ENCODE data around the gene ZNF778. TPM values are rescaled to one million over a fixed set of nuclear protein-coding genes. Genes with fewer than 3 reads are reported as not detected.

Gene ZNF778
- total and polyA plus RNA-seq, 3 experiments from 2014 or later: 4.1 to 13.5 (median 11.4) TPM

DNA sequence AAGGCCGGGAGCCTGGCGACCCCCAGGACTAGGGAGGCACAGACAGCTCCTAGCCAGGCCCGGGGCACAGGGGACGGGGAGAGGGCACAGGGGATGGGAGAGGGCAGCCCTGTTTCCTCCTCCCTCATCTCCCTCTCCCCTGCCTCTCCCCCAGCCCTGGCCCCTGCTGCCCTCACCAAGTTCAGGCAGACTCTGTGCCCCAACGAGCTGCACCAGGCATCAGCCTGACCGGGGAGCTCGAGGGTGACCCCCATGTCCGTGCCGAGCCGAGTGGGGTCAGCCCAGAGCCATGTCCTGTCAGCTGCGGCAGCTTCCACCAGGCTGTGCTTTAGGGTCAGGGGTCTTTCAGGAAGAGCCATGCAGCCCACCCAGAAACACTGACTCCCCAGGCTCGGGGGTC lies 40.0 kb upstream of the ZNF778 start:
- no peaks in the 10 kb centered on the region for H3K4me1 ChIP-seq (ENCODE audit: insufficient read depth, low read length)
- H3K4me3 Mint-ChIP-seq: no peak overlapping the region
- ChIA-PET POLR2A (no interaction called here), CTCF (no interaction called here)
- DNase-seq: no peak
- no peaks in the 10 kb centered on the region for H3K36me3 ChIP-seq (ENCODE audit: insufficient read depth, low read length)
- peaks cover 0 to 4% (median 0%) of the 10 kb centered on the region in 3 donors for H3K4me1 Mint-ChIP-seq
- H3K27ac Mint-ChIP-seq: no peak overlapping the region
- H3K9me3 Mint-ChIP-seq: no peaks in the 10 kb centered on the region
- H3K4me3 ChIP-seq (ENCODE audit: low read length): no peak overlapping the region
- H3K27ac ChIP-seq (ENCODE audit: low read depth, low read length): no peak overlapping the region
- H3K27me3 ChIP-seq (ENCODE audit: insufficient read depth, low read length, poor library complexity, severe bottlenecking): no peaks in the 10 kb centered on the region
- H3K36me3 Mint-ChIP-seq: no peaks in the 10 kb centered on the region
- H3K27me3 Mint-ChIP-seq: no peaks in the 10 kb centered on the region
- no peaks in the 10 kb centered on the region for H3K9me3 ChIP-seq (ENCODE audit: low read length)

DNA sequence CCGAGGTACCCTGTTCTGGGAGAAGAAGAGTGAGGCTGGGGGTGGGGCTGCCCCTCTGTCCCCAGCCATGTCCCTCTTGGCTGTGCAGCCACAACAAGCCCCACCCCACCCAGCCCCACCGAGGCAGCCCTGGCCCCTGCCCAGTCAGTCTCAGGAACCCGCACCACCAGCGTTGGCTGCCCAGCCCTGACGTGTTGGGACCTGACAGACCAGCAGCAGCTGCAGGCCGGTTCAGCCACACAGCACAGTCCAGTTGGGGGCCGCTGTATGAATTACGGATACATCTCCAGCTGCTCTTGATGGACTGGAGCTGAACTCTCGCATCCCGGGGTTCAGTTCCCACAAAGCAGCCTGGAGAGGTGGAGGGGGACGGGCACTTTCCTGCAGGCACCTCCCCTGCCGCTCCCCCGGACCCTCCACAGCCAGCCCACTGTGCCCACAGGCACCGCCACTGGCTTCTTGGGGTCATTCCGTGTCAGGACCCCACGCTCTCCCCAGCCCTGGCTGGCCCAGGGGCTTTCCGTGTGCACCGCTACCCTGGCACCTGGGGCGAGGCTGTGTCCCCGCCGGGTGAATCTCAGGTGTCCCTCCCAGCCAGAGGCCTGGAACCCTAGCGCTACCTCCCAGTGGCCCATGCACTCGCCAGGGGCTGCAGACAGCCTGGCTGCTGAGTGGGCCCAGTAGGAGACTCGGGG lies 38.9 kb upstream of the ZNF778 start:
- H3K4me3 Mint-ChIP-seq: no peak overlapping the region
- H3K4me1 ChIP-seq (ENCODE audit: insufficient read depth, low read length): no peaks in the 10 kb centered on the region
- peaks cover 0 to 3% (median 0%) of the 10 kb centered on the region in 3 donors for H3K4me1 Mint-ChIP-seq
- no peak overlapping the region for H3K27ac ChIP-seq (ENCODE audit: low read depth, low read length)
- ChIA-PET POLR2A (no interaction called here), CTCF (no interaction called here)
- H3K36me3 Mint-ChIP-seq: no peaks in the 10 kb centered on the region
- H3K9me3 Mint-ChIP-seq: no peaks in the 10 kb centered on the region
- no peaks in the 10 kb centered on the region for H3K36me3 ChIP-seq (ENCODE audit: insufficient read depth, low read length)
- H3K9me3 ChIP-seq (ENCODE audit: low read length): no peaks in the 10 kb centered on the region
- no peaks in the 10 kb centered on the region for H3K27me3 ChIP-seq (ENCODE audit: insufficient read depth, low read length, poor library complexity, severe bottlenecking)
- H3K4me3 ChIP-seq (ENCODE audit: low read length): no peak overlapping the region
- no peak overlapping the region for H3K27ac Mint-ChIP-seq
- DNase-seq: no peak
- H3K27me3 Mint-ChIP-seq: no peaks in the 10 kb centered on the region

DNA sequence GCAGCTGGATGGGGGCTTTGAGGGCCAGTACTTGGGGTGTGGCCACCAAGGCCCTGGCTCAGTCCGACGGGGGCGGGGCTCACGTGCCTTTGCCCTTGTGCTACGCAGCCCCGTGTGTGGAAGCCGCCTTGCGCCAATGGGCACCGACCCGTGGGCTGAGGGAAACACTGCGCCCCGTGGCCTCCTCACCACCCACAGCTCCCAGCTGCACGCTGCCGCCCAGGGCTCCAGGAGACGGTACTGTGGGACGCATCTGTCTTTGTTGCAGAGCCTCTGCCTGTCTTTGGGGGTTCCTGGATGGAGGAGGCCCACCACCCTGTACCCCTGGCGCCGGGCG lies 38.4 kb upstream of the ZNF778 start:
- no peaks in the 10 kb centered on the region for H3K36me3 Mint-ChIP-seq
- Histone ChIP-seq H3K27ac (ENCODE audit: low read depth, low read length) (no peak overlapping the region), H3K36me3 (ENCODE audit: insufficient read depth, low read length) (no peaks in the 10 kb centered on the region), H3K4me3 (ENCODE audit: low read length) (no peak overlapping the region), H3K9me3 (ENCODE audit: low read length) (no peaks in the 10 kb centered on the region), H3K27me3 (ENCODE audit: insufficient read depth, low read length, poor library complexity, severe bottlenecking) (no peaks in the 10 kb centered on the region), H3K4me1 (ENCODE audit: insufficient read depth, low read length) (no peaks in the 10 kb centered on the region)
- no peak for DNase-seq
- no peaks in the 10 kb centered on the region for H3K27me3 Mint-ChIP-seq
- H3K4me3 Mint-ChIP-seq: no peak overlapping the region
- ChIA-PET POLR2A (no interaction called here), CTCF (no interaction called here)
- H3K4me1 Mint-ChIP-seq: peaks cover 0 to 3% (median 0%) of the 10 kb centered on the region in 3 donors
- no peak overlapping the region for H3K27ac Mint-ChIP-seq
- H3K9me3 Mint-ChIP-seq: no peaks in the 10 kb centered on the region

DNA sequence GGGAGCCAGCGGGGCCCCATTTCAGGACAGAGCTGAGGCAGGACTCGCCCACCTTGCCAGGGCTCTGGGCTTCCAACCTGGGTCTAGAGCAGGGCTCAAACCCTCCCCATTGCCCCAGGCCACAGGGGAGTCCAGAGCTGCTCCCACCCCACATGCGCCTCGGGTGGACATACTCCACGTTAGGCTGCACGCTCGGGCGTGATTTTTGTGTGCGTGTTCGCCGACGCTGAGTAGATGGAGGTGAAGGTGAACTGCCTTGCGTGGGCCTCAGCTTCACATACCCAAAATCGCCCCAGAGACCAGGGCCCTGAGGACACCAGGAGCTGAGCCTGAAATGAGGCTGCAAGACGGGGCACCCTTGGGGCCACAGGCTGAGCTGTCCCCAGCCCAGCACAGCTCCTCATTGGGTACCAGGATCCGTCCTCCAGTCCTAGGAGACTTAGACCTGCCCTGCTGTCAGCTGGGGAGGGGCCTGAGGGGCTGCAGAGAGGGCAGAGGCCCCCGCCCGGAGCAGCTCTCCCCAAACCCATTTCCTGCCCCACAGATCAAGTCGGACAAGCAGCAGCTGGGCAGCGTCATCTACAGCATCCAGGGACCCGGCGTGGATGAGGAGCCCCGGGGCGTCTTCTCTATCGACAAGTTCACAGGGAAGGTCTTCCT lies 37.7 kb upstream of the ZNF778 start:
- H3K4me3 Mint-ChIP-seq: no peak overlapping the region
- Histone ChIP-seq H3K27ac (ENCODE audit: low read depth, low read length) (no peak overlapping the region), H3K4me1 (ENCODE audit: insufficient read depth, low read length) (no peaks in the 10 kb centered on the region), H3K36me3 (ENCODE audit: insufficient read depth, low read length) (no peaks in the 10 kb centered on the region), H3K4me3 (ENCODE audit: low read length) (no peak overlapping the region), H3K9me3 (ENCODE audit: low read length) (no peaks in the 10 kb centered on the region), H3K27me3 (ENCODE audit: insufficient read depth, low read length, poor library complexity, severe bottlenecking) (no peaks in the 10 kb centered on the region)
- no peaks in the 10 kb centered on the region for H3K36me3 Mint-ChIP-seq
- DNase-seq: no peak
- CTCF ChIA-PET: no interaction called here
- peaks cover 0 to 3% (median 0%) of the 10 kb centered on the region in 3 donors for H3K4me1 Mint-ChIP-seq
- H3K27ac Mint-ChIP-seq: no peak overlapping the region
- peaks cover 0 to 2% of the 10 kb centered on the region in 2 donors for H3K27me3 Mint-ChIP-seq
- POLR2A ChIA-PET: no interaction called here
- H3K9me3 Mint-ChIP-seq: no peaks in the 10 kb centered on the region

DNA sequence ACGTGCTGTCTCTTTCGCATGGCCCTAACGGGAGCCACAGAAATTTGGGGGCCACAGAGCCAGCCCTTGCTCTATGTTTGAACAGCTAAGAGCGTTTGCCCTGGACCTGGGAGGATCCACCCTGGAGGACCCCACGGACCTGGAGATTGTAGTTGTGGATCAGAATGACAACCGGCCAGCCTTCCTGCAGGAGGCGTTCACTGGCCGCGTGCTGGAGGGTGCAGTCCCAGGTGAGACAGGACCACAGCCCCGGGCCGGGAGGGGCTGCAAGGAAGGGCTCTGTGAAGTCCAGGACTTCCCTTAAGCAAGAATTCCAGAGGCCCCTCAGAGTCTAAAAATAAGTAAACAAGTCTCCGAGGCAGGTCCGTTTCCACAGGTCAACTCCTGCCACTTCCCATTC lies 34.0 kb upstream of the ZNF778 start:
- Mint-ChIP-seq H3K27me3 (peaks cover 0 to 5% of the 10 kb centered on the region in 2 donors), H3K9me3 (peaks cover 0 to 6% (median 0%) of the 10 kb centered on the region in 5 donors), H3K27ac (peak overlapping the region in 1 of 8 donors; percentile 36), H3K36me3 (no peaks in the 10 kb centered on the region), H3K4me1 (no peaks in the 10 kb centered on the region), H3K4me3 (no peak overlapping the region)
- H3K27ac ChIP-seq (ENCODE audit: low read depth, low read length): no peak overlapping the region
- H3K27me3 ChIP-seq (ENCODE audit: insufficient read depth, low read length, poor library complexity, severe bottlenecking): no peaks in the 10 kb centered on the region
- ChIA-PET POLR2A (no interaction called here), CTCF (no interaction called here)
- no peaks in the 10 kb centered on the region for H3K4me1 ChIP-seq (ENCODE audit: insufficient read depth, low read length)
- H3K9me3 ChIP-seq (ENCODE audit: low read length): no peaks in the 10 kb centered on the region
- DNase-seq: no peak
- H3K36me3 ChIP-seq (ENCODE audit: insufficient read depth, low read length): no peaks in the 10 kb centered on the region
- no peak overlapping the region for H3K4me3 ChIP-seq (ENCODE audit: low read length)

DNA sequence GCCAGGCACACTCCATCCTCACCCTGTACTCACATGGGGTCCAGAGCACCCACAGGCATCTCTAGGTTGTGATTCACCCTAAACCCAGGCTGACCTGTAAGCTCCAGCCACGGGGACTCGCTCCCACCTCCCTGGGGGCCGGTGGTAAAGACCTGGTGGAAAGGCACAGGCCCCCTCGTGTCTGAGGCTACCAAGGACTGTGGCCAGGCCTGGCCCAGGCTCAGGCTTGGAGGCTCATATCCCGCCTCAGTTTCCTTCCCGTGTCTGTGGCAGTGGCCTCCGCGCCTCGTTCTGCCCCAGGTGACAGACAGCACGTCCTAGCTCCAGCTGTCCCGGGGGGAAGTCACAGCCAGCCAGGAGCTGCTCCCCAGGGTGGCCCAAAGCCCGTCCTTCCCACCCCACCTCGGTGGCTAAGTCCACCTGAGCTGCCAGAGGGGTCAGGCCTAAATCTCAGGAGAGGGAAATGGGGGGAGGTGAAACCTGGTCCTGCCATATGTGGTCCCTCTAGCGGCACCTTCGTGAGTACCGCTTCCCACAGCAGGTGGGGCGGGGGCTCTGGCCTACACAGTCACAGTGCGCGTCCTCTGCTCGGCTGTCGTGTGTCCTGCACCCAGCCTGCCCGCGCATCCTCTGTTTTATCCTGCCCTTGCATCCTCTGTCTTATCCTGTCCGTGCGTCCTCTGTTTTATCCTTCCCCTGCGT lies 33.4 kb upstream of the ZNF778 start:
- peaks cover 0 to 5% of the 10 kb centered on the region in 2 donors for H3K27me3 Mint-ChIP-seq
- Histone ChIP-seq H3K9me3 (ENCODE audit: low read length) (no peaks in the 10 kb centered on the region), H3K36me3 (ENCODE audit: insufficient read depth, low read length) (no peaks in the 10 kb centered on the region), H3K4me3 (ENCODE audit: low read length) (no peak overlapping the region), H3K27ac (ENCODE audit: low read depth, low read length) (no peak overlapping the region), H3K27me3 (ENCODE audit: insufficient read depth, low read length, poor library complexity, severe bottlenecking) (no peaks in the 10 kb centered on the region), H3K4me1 (ENCODE audit: insufficient read depth, low read length) (no peaks in the 10 kb centered on the region)
- ChIA-PET CTCF (no interaction called here), POLR2A (no interaction called here)
- DNase-seq: no peak
- H3K4me1 Mint-ChIP-seq: no peaks in the 10 kb centered on the region
- H3K4me3 Mint-ChIP-seq: no peak overlapping the region
- H3K36me3 Mint-ChIP-seq: no peaks in the 10 kb centered on the region
- peak overlapping the region in 2 of 8 donors; percentile 37 to 93 for H3K27ac Mint-ChIP-seq
- peaks cover 0 to 6% (median 0%) of the 10 kb centered on the region in 5 donors for H3K9me3 Mint-ChIP-seq

DNA sequence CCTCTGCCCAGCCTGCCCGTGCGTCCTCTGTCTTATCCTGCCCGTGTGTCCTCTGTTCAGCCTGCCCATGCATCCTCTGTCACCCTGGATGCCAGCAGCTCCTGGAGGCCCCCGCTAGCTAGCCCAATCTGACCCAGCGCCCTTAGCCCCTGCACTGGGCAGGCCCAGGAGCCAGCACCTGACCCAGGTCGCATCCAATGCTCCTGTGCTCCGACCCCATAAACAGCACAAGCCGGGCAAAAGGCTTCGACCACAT lies 32.9 kb upstream of the ZNF778 start:
- no peaks in the 10 kb centered on the region for H3K36me3 ChIP-seq (ENCODE audit: insufficient read depth, low read length)
- Mint-ChIP-seq H3K9me3 (peaks cover 0 to 6% (median 0%) of the 10 kb centered on the region in 5 donors), H3K27me3 (peaks cover 0 to 5% of the 10 kb centered on the region in 2 donors), H3K36me3 (no peaks in the 10 kb centered on the region), H3K4me1 (no peaks in the 10 kb centered on the region), H3K27ac (peak overlapping the region in 2 of 8 donors; percentile 37 to 93), H3K4me3 (no peak overlapping the region)
- H3K27me3 ChIP-seq (ENCODE audit: insufficient read depth, low read length, poor library complexity, severe bottlenecking): no peaks in the 10 kb centered on the region
- no peaks in the 10 kb centered on the region for H3K9me3 ChIP-seq (ENCODE audit: low read length)
- H3K27ac ChIP-seq (ENCODE audit: low read depth, low read length): no peak overlapping the region
- ChIA-PET CTCF (no interaction called here), POLR2A (no interaction called here)
- no peak for DNase-seq
- H3K4me3 ChIP-seq (ENCODE audit: low read length): no peak overlapping the region
- no peaks in the 10 kb centered on the region for H3K4me1 ChIP-seq (ENCODE audit: insufficient read depth, low read length)

DNA sequence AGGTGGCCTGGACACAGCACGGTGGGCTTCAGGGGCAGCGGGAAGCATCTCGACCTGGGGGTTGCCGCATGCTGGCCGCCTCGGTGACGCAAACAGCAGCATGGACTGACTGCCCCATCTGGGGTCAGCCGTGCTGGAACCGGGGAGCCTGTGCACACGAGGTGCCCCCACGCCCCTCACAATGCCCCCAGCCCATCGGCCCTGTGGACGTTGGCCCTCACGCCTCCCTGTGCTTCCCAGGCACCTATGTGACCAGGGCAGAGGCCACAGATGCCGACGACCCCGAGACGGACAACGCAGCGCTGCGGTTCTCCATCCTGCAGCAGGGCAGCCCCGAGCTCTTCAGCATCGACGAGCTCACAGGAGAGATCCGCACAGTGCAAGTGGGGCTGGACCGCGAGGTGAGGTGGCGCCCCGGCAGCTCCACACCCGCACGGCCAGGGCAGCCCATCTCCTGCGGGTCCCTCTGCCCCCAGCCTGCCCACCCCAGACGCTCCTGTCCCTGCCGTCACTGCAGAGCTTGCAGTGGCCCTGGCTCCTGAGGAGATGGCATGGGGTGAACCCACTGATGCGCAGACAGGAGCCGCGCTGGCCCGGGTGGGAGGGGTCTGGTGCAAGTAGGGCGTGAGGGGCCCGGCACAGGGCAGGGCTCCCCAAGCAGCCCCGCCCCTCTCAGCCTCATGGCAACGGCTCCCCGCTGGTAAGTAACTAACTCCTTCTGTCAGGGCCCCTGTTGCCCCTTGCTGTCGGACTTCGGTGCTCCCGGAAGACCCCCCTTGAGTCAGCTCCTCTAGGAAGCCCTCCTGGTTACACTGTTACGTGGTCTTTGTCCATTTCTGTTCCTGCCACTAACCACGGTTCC lies 32.3 kb upstream of the ZNF778 start:
- no peaks in the 10 kb centered on the region for H3K27me3 ChIP-seq (ENCODE audit: insufficient read depth, low read length, poor library complexity, severe bottlenecking)
- no peaks in the 10 kb centered on the region for H3K4me1 ChIP-seq (ENCODE audit: insufficient read depth, low read length)
- ChIA-PET CTCF (no interaction called here), POLR2A (no interaction called here)
- peak in 3 of 5 donors; percentile 45 to 77 (median 57) for DNase-seq
- no peaks in the 10 kb centered on the region for H3K36me3 Mint-ChIP-seq
- H3K27me3 Mint-ChIP-seq: peaks cover 0 to 5% of the 10 kb centered on the region in 2 donors
- H3K36me3 ChIP-seq (ENCODE audit: insufficient read depth, low read length): no peaks in the 10 kb centered on the region
- H3K9me3 Mint-ChIP-seq: peaks cover 0 to 6% (median 0%) of the 10 kb centered on the region in 5 donors
- no peak overlapping the region for H3K27ac ChIP-seq (ENCODE audit: low read depth, low read length)
- H3K9me3 ChIP-seq (ENCODE audit: low read length): no peaks in the 10 kb centered on the region
- H3K4me3 Mint-ChIP-seq: no peak overlapping the region
- no peak overlapping the region for H3K4me3 ChIP-seq (ENCODE audit: low read length)
- peaks cover 0 to 2% (median 0%) of the 10 kb centered on the region in 3 donors for H3K4me1 Mint-ChIP-seq
- peak overlapping the region in 2 of 8 donors; percentile 32 to 93 for H3K27ac Mint-ChIP-seq
